ENCODE data around the gene EIF4G3. TPM values are rescaled to one million over a fixed set of nuclear protein-coding genes. Genes with fewer than 3 reads are reported as not detected.

Gene EIF4G3
- total RNA-seq, 1 experiment from 2014 or later = 72.0 TPM

GRCh38 chr1:21117597-21118001 is 59.1 kb downstream of the EIF4G3 start:
- Histone ChIP-seq H3K14ac (ENCODE audit: insufficient read depth, low read length) (no peak overlapping the region), H2BK15ac (ENCODE audit: low read depth, low read length) (no peak overlapping the region), H3K23me2 (ENCODE audit: insufficient read length, low read depth, low read length, poor library complexity, severe bottlenecking) (no peaks in the 10 kb centered on the region), H2BK120ac (ENCODE audit: low read depth, low read length, poor library complexity, severe bottlenecking) (no peak overlapping the region), H3K27me3 (ENCODE audit: insufficient read depth, low read length) (no peaks in the 10 kb centered on the region), H4K20me1 (ENCODE audit: control insufficient read depth, insufficient read depth, insufficient read length) (no peaks in the 10 kb centered on the region), H3K4me2 (ENCODE audit: insufficient read depth, insufficient read length, low read length) (no peak overlapping the region), H2BK20ac (ENCODE audit: low read depth, low read length, poor library complexity, severe bottlenecking) (no peak overlapping the region), H4K91ac (ENCODE audit: insufficient read length, low read depth, low read length) (no peak overlapping the region), H3K4me1 (ENCODE audit: insufficient read depth, low read length) (no peaks in the 10 kb centered on the region), H3K79me2 (ENCODE audit: insufficient read depth, low read length) (peaks cover 3% of the 10 kb centered on the region; the same call in 1 of the 2 replicates), H2BK12ac (ENCODE audit: insufficient read length, low read depth, low read length) (no peak overlapping the region), H3K4ac (ENCODE audit: low read depth, low read length) (no peak overlapping the region), H4K8ac (replicated peaks; ENCODE audit: insufficient read length, low read depth, low read length) (no peak overlapping the region), H3K27ac (ENCODE audit: insufficient read length, low read depth, low read length) (no peak overlapping the region), H3K9ac (ENCODE audit: extremely low read depth, insufficient read length, low read length) (no peak overlapping the region), H2BK5ac (ENCODE audit: insufficient read length, low read length) (no peak overlapping the region), H3K18ac (ENCODE audit: insufficient read length, low read depth, low read length) (no peak overlapping the region), H3K9me3 (ENCODE audit: control insufficient read depth, low read depth, low read length) (no peaks in the 10 kb centered on the region), H3K23ac (ENCODE audit: insufficient read length, low read depth, low read length) (no peak overlapping the region), H3T11ph (ENCODE audit: low read length) (no peak overlapping the region), H3K56ac (ENCODE audit: insufficient read length, low read depth, low read length) (no peak overlapping the region), H3K79me1 (ENCODE audit: insufficient read depth, low read depth, low read length, poor library complexity, severe bottlenecking) (peaks cover 11% of the 10 kb centered on the region), H2AFZ (ENCODE audit: low read length) (no peak overlapping the region), H4K5ac (ENCODE audit: insufficient read length, low read depth, low read length) (no peak overlapping the region), H2AK5ac (ENCODE audit: insufficient read length, low read length) (no peak overlapping the region)
- WGBS (ENCODE audit: extremely low coverage, insufficient read length, low lambda C conversion rate) = no CpG with 5 or more reads among the region's 2 CpGs
- no peak for DNase-seq
- Mint-ChIP-seq H3K27ac (no peak overlapping the region), H3K27me3 (ENCODE audit: low read depth) (no peaks in the 10 kb centered on the region), H3K4me3 (no peak overlapping the region), H3K36me3 (ENCODE audit: insufficient read depth in 1 of 3, low read depth in 3 of 3) (peaks cover 6% of the 10 kb centered on the region in 3 experiments; a peak in 6 of 7 replicates), H3K9me3 (no peaks in the 10 kb centered on the region), H3K4me1 (peaks cover 6 to 7% of the 10 kb centered on the region in 2 experiments)
- no peak for TF ChIP-seq CTCF (conservative IDR thresholded peaks at IDR 0.05)
